GM23338 (cell line): ENCODE results near the gene EXD3. TPM values are rescaled to one million over a fixed set of nuclear protein-coding genes. Genes with fewer than 3 reads are reported as not detected.

Source experiments
- ATAC-seq: fragments of 200-7000 bp; cut with Tn5 transposase; 3 replicates; pipeline ENCODE4 v1.9.1; 2020
- DNase-seq: peaks from one replicate; pipeline ENCODE4 v3.0.0-alpha.2; 2015; ENCODE audit warnings: low spot score
- H2AFZ ChIP-seq: fragments of 200-600 bp; sonication (generic); 2 replicates; pipeline ENCODE4 v1.8.0; 2016; ENCODE audit warnings: antibody characterized with exemption, mild to moderate bottlenecking, moderate library complexity
- H3F3A ChIP-seq: fragments of 200-600 bp; sonication (generic); replicated peaks from 2 replicates; pipeline ENCODE4 v1.8.0; 2017; ENCODE audit warnings: antibody characterized with exemption, mixed run types, low read depth
- H3K27ac ChIP-seq: fragments of 200-600 bp; sonication (generic); 2 replicates; pipeline ENCODE4 v1.6.1; 2016; ENCODE audit warnings: low read depth
- H3K27me3 ChIP-seq: fragments of 200-600 bp; sonication (generic); 2 replicates; pipeline ENCODE4 v1.8.0; 2016; ENCODE audit warnings: mild to moderate bottlenecking, mixed run types, moderate library complexity; ENCODE audit not compliant: insufficient read depth
- H3K36me3 ChIP-seq: fragments of 200-600 bp; sonication (generic); 2 replicates; pipeline ENCODE4 v1.8.0; 2016; ENCODE audit warnings: mild to moderate bottlenecking; ENCODE audit not compliant: insufficient read depth
- H3K4me1 ChIP-seq: fragments of 200-600 bp; sonication (generic); 2 replicates; pipeline ENCODE4 v1.8.0; 2016; ENCODE audit warnings: mild to moderate bottlenecking, moderate library complexity; ENCODE audit not compliant: insufficient read depth
- H3K4me2 ChIP-seq: fragments of 200-600 bp; sonication (generic); 2 replicates; pipeline ENCODE4 v1.7.1; 2017; ENCODE audit warnings: mixed run types
- H3K4me3 ChIP-seq: fragments of 200-600 bp; sonication (generic); 2 replicates; pipeline ENCODE4 v1.6.1; 2016; ENCODE audit warnings: mixed run types
- H3K79me2 ChIP-seq: fragments of 200-600 bp; sonication (generic); replicated peaks from 2 replicates; pipeline ENCODE4 v1.8.0; 2017; ENCODE audit warnings: mild to moderate bottlenecking; ENCODE audit not compliant: insufficient read depth
- H3K9me2 ChIP-seq: fragments of 200-600 bp; sonication (generic); 2 replicates; pipeline ENCODE4 v1.8.0; 2017; ENCODE audit not compliant: insufficient read depth
- H4K20me1 ChIP-seq: fragments of 200-600 bp; sonication (generic); replicated peaks from 2 replicates; pipeline ENCODE4 v1.8.0; 2017; ENCODE audit warnings: mild to moderate bottlenecking; ENCODE audit not compliant: insufficient read depth
- H3K27ac Mint-ChIP-seq: 2 replicates; pipeline ENCODE4 v1.8.0; 2020; ENCODE audit warnings: inconsistent platforms, mild to moderate bottlenecking, moderate library complexity, mixed read lengths
- H3K27me3 Mint-ChIP-seq: 3 replicates; pipeline ENCODE4 v1.8.0; 2022; ENCODE audit warnings: low read depth, mild to moderate bottlenecking, moderate library complexity, mixed read lengths, inconsistent platforms; ENCODE audit not compliant: insufficient read depth, poor library complexity
- H3K36me3 Mint-ChIP-seq: 3 replicates; pipeline ENCODE4 v1.8.0; 2021; ENCODE audit warnings: low read depth, mild to moderate bottlenecking, inconsistent platforms, moderate library complexity, mixed read lengths
- H3K4me1 Mint-ChIP-seq: 3 replicates; pipeline ENCODE4 v1.8.0; 2020; ENCODE audit warnings: mild to moderate bottlenecking, inconsistent platforms, mixed read lengths
- H3K4me3 Mint-ChIP-seq: 3 replicates; pipeline ENCODE4 v1.8.0; 2021; ENCODE audit warnings: moderate library complexity, mild to moderate bottlenecking, inconsistent platforms, mixed read lengths
- H3K9me3 Mint-ChIP-seq: 3 replicates; pipeline ENCODE4 v1.8.0; 2020; ENCODE audit warnings: moderate library complexity, mild to moderate bottlenecking, inconsistent platforms, mixed read lengths
- CREB1 ChIP-seq: fragments of 250-450 bp; sonication (Bioruptor Pico); IDR thresholded peaks from 2 replicates; pipeline ENCODE4 v1.5.0; 2020; ENCODE audit warnings: low read depth, mild to moderate bottlenecking, moderate library complexity
- EZH2 ChIP-seq: fragments of 200-600 bp; sonication (generic); IDR thresholded peaks from one replicate; pipeline ENCODE4 v1.8.0; 2017; ENCODE audit warnings: antibody characterized with exemption, mild to moderate bottlenecking, low read depth; ENCODE audit not compliant: unreplicated experiment
- JUNB ChIP-seq: IDR thresholded peaks from one replicate; pipeline ENCODE4 v1.6.1; 2016; ENCODE audit warnings: antibody characterized with exemption; ENCODE audit not compliant: unreplicated experiment
- NANOG ChIP-seq: IDR thresholded peaks from 2 replicates; pipeline ENCODE4 v1.6.1; 2016; ENCODE audit warnings: antibody characterized with exemption, borderline replicate concordance
- POLR2AphosphoS5 ChIP-seq: IDR thresholded peaks from 2 replicates; pipeline ENCODE4 v1.6.1; 2016; ENCODE audit warnings: antibody characterized with exemption, low read depth
- STAT1 ChIP-seq: IDR thresholded peaks from one replicate; pipeline ENCODE4 v1.6.1; 2016; ENCODE audit warnings: antibody characterized with exemption; ENCODE audit not compliant: unreplicated experiment
- ZNF114 ChIP-seq: fragments of 250-450 bp; sonication (Bioruptor Pico); IDR thresholded peaks from 2 replicates; pipeline ENCODE4 v1.5.0; 2020; ENCODE audit warnings: mild to moderate bottlenecking, moderate library complexity
- ZNF331 ChIP-seq: fragments of 250-450 bp; sonication (Bioruptor Pico); IDR thresholded peaks from 2 replicates; pipeline ENCODE4 v1.5.0; 2020; ENCODE audit warnings: low read depth, mild to moderate bottlenecking, moderate library complexity
- polyA plus RNA-seq: library from polyadenylated mRNA; unstranded; fragments of >200 nt; fragmentation: Nextera tagmentation; extraction: Ambion mirVana; gene quantifications from 2 replicates; pipeline ENCODE4 v1.2.1, GENCODE V29; 2016
- total RNA-seq: library from RNA; depleted of rRNA; stranded (reverse); fragments of >200 nt; shearing (Covaris generic); gene quantifications from 2 replicates; pipeline ENCODE4 v1.2.3, GENCODE V29; 2014
- TF ChIP-seq, protein P1 (sequence below): IDR thresholded peaks from one replicate; pipeline ENCODE4 v1.6.1; 2018; ENCODE audit warnings: antibody characterized with exemption; ENCODE audit not compliant: unreplicated experiment
- TF ChIP-seq, protein P2 (sequence below): IDR thresholded peaks from 2 replicates; pipeline ENCODE4 v1.6.1; 2016; ENCODE audit warnings: antibody characterized with exemption

The EXD3 gene
- total and polyA plus RNA-seq, 2 experiments from 2014 or later, result 3.6 to 9.7 TPM

DNA sequence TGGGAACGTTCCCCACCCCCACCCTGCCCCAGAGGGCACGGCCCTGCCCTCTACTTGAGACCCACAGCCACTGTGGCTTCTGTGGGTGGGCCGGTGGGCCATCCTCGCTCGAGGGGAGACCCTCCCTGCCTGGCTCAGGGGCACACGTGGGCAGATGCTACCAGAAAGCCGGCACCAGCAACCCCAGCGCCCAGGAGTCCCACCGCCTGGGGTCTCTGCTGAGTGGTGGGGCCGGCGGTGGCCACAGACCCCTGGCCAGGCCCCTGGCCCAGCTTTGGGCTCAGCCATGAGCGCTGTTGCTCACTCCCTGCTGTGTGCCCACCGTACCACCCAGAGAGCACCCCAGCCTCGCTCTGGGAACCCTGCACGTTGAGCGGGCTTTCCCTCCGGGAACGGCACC is 104.4 kb downstream of the EXD3 start:
- H3K9me2 ChIP-seq, result no peaks in the 10 kb centered on the region
- no peaks in the 10 kb centered on the region for H3K36me3 Mint-ChIP-seq
- no peak overlapping the region for H3K4me2 ChIP-seq
- peaks cover under 1% of the 10 kb centered on the region; the same call in 2 of the 3 replicates for H3K4me1 Mint-ChIP-seq
- H3K27me3 ChIP-seq, result no peaks in the 10 kb centered on the region
- no peaks in the 10 kb centered on the region for H3F3A ChIP-seq
- no peak overlapping the region for H3K4me3 ChIP-seq
- no peak overlapping the region for H2AFZ ChIP-seq
- 0 out of 3 replicates have a peak, but pooled peaks cover 3% of the 10 kb centered on the region for H3K9me3 Mint-ChIP-seq
- TF ChIP-seq EZH2 (no peak), NANOG (no peak), ZNF114 (CRISPR knock-in tag) (no peak), CREB1 (CRISPR knock-in tag) (no peak), ZNF331 (no peak), JUNB (no peak), POLR2AphosphoS5 (no peak)
- TF ChIP-seq, protein P1, sequence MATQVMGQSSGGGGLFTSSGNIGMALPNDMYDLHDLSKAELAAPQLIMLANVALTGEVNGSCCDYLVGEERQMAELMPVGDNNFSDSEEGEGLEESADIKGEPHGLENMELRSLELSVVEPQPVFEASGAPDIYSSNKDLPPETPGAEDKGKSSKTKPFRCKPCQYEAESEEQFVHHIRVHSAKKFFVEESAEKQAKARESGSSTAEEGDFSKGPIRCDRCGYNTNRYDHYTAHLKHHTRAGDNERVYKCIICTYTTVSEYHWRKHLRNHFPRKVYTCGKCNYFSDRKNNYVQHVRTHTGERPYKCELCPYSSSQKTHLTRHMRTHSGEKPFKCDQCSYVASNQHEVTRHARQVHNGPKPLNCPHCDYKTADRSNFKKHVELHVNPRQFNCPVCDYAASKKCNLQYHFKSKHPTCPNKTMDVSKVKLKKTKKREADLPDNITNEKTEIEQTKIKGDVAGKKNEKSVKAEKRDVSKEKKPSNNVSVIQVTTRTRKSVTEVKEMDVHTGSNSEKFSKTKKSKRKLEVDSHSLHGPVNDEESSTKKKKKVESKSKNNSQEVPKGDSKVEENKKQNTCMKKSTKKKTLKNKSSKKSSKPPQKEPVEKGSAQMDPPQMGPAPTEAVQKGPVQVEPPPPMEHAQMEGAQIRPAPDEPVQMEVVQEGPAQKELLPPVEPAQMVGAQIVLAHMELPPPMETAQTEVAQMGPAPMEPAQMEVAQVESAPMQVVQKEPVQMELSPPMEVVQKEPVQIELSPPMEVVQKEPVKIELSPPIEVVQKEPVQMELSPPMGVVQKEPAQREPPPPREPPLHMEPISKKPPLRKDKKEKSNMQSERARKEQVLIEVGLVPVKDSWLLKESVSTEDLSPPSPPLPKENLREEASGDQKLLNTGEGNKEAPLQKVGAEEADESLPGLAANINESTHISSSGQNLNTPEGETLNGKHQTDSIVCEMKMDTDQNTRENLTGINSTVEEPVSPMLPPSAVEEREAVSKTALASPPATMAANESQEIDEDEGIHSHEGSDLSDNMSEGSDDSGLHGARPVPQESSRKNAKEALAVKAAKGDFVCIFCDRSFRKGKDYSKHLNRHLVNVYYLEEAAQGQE, result no peak
- TF ChIP-seq, protein P2, sequence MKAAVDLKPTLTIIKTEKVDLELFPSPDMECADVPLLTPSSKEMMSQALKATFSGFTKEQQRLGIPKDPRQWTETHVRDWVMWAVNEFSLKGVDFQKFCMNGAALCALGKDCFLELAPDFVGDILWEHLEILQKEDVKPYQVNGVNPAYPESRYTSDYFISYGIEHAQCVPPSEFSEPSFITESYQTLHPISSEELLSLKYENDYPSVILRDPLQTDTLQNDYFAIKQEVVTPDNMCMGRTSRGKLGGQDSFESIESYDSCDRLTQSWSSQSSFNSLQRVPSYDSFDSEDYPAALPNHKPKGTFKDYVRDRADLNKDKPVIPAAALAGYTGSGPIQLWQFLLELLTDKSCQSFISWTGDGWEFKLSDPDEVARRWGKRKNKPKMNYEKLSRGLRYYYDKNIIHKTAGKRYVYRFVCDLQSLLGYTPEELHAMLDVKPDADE, result no peak
- no peak for ATAC-seq
- no peaks in the 10 kb centered on the region for H3K36me3 ChIP-seq
- H3K27me3 Mint-ChIP-seq, result peaks cover 5% of the 10 kb centered on the region
- H3K27ac ChIP-seq, result no peak overlapping the region
- H3K79me2 ChIP-seq, result no peaks in the 10 kb centered on the region
- H3K27ac Mint-ChIP-seq, result no peak overlapping the region
- no peaks in the 10 kb centered on the region for H4K20me1 ChIP-seq
- H3K4me3 Mint-ChIP-seq, result no peak overlapping the region
- DNase-seq, result no peak
- H3K4me1 ChIP-seq, result peaks cover 21% of the 10 kb centered on the region; the same call in 1 of the 2 replicates

DNA sequence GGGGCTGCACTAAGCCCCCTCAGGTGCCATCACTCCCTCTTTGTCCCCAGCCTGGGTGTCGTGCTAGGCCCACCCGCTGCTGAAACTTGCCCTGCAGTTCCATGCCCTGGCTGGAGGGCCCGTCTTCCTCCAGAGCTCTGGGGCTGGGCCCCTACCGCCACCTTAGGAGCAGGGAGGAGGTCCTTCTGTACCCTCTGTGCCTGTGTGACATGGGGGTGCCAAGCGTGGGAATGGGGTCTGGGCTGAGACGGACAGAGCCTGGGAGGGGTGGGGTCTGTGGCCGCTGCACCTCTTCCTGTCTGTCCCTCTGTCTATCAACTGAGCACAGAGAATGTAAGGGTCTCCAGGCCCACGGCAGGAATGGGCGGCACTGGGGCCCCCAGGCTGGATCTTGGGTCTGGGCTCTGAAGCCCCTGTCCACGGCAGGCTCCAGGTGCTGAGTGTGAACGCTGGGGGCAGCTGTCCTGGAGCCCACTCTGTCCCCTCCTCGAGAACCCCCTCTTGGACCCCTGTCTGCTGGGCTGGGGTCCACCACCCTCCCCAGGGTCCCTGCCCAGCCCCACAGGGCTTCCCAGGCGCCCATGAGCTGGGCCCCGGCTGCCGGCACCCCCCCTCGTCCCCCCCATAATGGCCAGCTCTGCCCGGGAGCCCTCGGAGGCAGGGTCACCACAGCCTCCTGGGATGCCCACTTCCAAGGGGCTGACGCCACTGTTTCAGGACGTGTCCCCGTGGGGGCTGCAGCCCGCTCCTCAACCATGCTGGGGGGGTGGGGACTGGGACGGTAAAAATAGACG is 105.0 kb downstream of the EXD3 start:
- Histone ChIP-seq H3K79me2 (no peaks in the 10 kb centered on the region), H3K4me1 (peaks cover 21% of the 10 kb centered on the region; the same call in 1 of the 2 replicates), H2AFZ (no peak overlapping the region), H3K36me3 (no peaks in the 10 kb centered on the region), H4K20me1 (no peaks in the 10 kb centered on the region), H3K4me2 (no peak overlapping the region), H3K4me3 (no peak overlapping the region), H3F3A (no peaks in the 10 kb centered on the region), H3K27ac (no peak overlapping the region), H3K27me3 (no peaks in the 10 kb centered on the region), H3K9me2 (no peaks in the 10 kb centered on the region)
- Mint-ChIP-seq H3K27ac (no peak overlapping the region), H3K4me1 (peaks cover 2% of the 10 kb centered on the region; the same call in 2 of the 3 replicates), H3K9me3 (0 out of 3 replicates have a peak, but pooled peaks cover 3% of the 10 kb centered on the region), H3K27me3 (peaks cover 5% of the 10 kb centered on the region), H3K36me3 (no peaks in the 10 kb centered on the region), H3K4me3 (no peak overlapping the region)
- DNase-seq (no peak), ATAC-seq (no peak)
- TF ChIP-seq, protein P2, result no peak
- no peak for TF ChIP-seq ZNF331
- no peak for TF ChIP-seq POLR2AphosphoS5
- TF ChIP-seq, protein P1, result no peak
- TF ChIP-seq EZH2, result no peak
- TF ChIP-seq JUNB, result no peak
- TF ChIP-seq STAT1, result no peak
- TF ChIP-seq CREB1 (CRISPR knock-in tag), result no peak
- TF ChIP-seq NANOG, result no peak
